Measurements from ENCODE around the gene CYP26B1.

The CYP26B1 gene

GRCh38 chr2:72147303-72147971 lies at the start of gene CYP26B1:
Gene CYP26B1 (minus strand): TSS chr2:72147862. CDS start chr2:72147834, 28 bp downstream.
- DNase-seq (ENCODE audit: low read depth in 1 of 2, low spot score in 1 of 2), result no peak

- no peak for DNase-seq (ENCODE audit: low read depth in 1 of 2, low spot score in 1 of 2)
Measured at GRCh38 chr2:72193723-72194122, 46.1 kb upstream of the CYP26B1 start.

GRCh38 chr2:72191441-72191840 lies 43.8 kb upstream of the CYP26B1 start:
- DNase-seq (ENCODE audit: low read depth in 1 of 2, low spot score in 1 of 2), result no peak

GRCh38 chr2:72185206-72185605 lies 37.5 kb upstream of the CYP26B1 start:
- no peak for DNase-seq (ENCODE audit: low read depth in 1 of 2, low spot score in 1 of 2)

GRCh38 chr2:72183466-72183865 lies 35.8 kb upstream of the CYP26B1 start:
- DNase-seq (ENCODE audit: low read depth in 1 of 2, low spot score in 1 of 2), result no peak

- no peak for DNase-seq (ENCODE audit: low read depth in 1 of 2, low spot score in 1 of 2)
Measured at GRCh38 chr2:72183016-72183415, 35.4 kb upstream of the CYP26B1 start.

- DNase-seq (ENCODE audit: low read depth in 1 of 2, low spot score in 1 of 2), result no peak
Measured at GRCh38 chr2:72182547-72182946, 34.9 kb upstream of the CYP26B1 start.

- no peak for DNase-seq (ENCODE audit: low read depth in 1 of 2, low spot score in 1 of 2)
Measured at GRCh38 chr2:72181616-72182015, 34.0 kb upstream of the CYP26B1 start.

- no peak for DNase-seq (ENCODE audit: low read depth in 1 of 2, low spot score in 1 of 2)
Measured at GRCh38 chr2:72180351-72180750, 32.7 kb upstream of the CYP26B1 start.

GRCh38 chr2:72178551-72178950 lies 30.9 kb upstream of the CYP26B1 start:
- no peak for DNase-seq (ENCODE audit: low read depth in 1 of 2, low spot score in 1 of 2)

GRCh38 chr2:72176281-72176680 lies 28.6 kb upstream of the CYP26B1 start:
- DNase-seq (ENCODE audit: low read depth in 1 of 2, low spot score in 1 of 2), result no peak

GRCh38 chr2:72175636-72176035 lies 28.0 kb upstream of the CYP26B1 start:
- DNase-seq (ENCODE audit: low read depth in 1 of 2, low spot score in 1 of 2), result no peak

- no peak for DNase-seq (ENCODE audit: low read depth in 1 of 2, low spot score in 1 of 2)
Measured at GRCh38 chr2:72173640-72174321, 26.1 kb upstream of the CYP26B1 start.

GRCh38 chr2:72172478-72172877 lies 24.8 kb upstream of the CYP26B1 start:
- DNase-seq (ENCODE audit: low read depth in 1 of 2, low spot score in 1 of 2), result no peak

- no peak for DNase-seq (ENCODE audit: low read depth in 1 of 2, low spot score in 1 of 2)
Measured at GRCh38 chr2:72166279-72166678, 18.6 kb upstream of the CYP26B1 start.

- DNase-seq (ENCODE audit: low read depth in 1 of 2, low spot score in 1 of 2), result no peak
Measured at GRCh38 chr2:72165792-72166191, 18.1 kb upstream of the CYP26B1 start.

- no peak for DNase-seq (ENCODE audit: low read depth in 1 of 2, low spot score in 1 of 2)
Measured at GRCh38 chr2:72162574-72162973, 14.9 kb upstream of the CYP26B1 start.

GRCh38 chr2:72159211-72159993 lies 11.7 kb upstream of the CYP26B1 start:
- DNase-seq (ENCODE audit: low read depth in 1 of 2, low spot score in 1 of 2), result no peak

- no peak for DNase-seq (ENCODE audit: low read depth in 1 of 2, low spot score in 1 of 2)
Measured at GRCh38 chr2:72157871-72158771, 10.5 kb upstream of the CYP26B1 start.

GRCh38 chr2:72156872-72157271 lies 9.2 kb upstream of the CYP26B1 start:
- no peak for DNase-seq (ENCODE audit: low read depth in 1 of 2, low spot score in 1 of 2)

GRCh38 chr2:72155737-72156136 lies 8.1 kb upstream of the CYP26B1 start:
- no peak for DNase-seq (ENCODE audit: low read depth in 1 of 2, low spot score in 1 of 2)
